ENCODE data around the gene CFAP210.
"Not testable (repeated sequence)": the region's sequence is repeated elsewhere in the genome, so short reads cannot be mapped to it uniquely, and the experiment has no call there.

The CFAP210 gene

GRCh38 chr2:169620509-169620908 lies 73.7 kb downstream of the CFAP210 start:
- DNase-seq (ENCODE audit: low spot score) = no peak

GRCh38 chr2:169619946-169620345 lies 74.3 kb downstream of the CFAP210 start:
- DNase-seq (ENCODE audit: low spot score) = no peak

GRCh38 chr2:169615982-169616381 lies 78.2 kb downstream of the CFAP210 start:
- not testable (repeated sequence) for DNase-seq (ENCODE audit: low spot score)

GRCh38 chr2:169613876-169614275 lies 80.3 kb downstream of the CFAP210 start:
- DNase-seq (ENCODE audit: low spot score) = no peak

- DNase-seq (ENCODE audit: low spot score) = no peak
Observed at GRCh38 chr2:169609264-169609663, 84.9 kb downstream of the CFAP210 start.

GRCh38 chr2:169599568-169599967 lies 94.6 kb downstream of the CFAP210 start:
- DNase-seq (ENCODE audit: low spot score) = no peak

GRCh38 chr2:169598982-169599381 lies 95.2 kb downstream of the CFAP210 start:
- no peak for DNase-seq (ENCODE audit: low spot score)

- DNase-seq (ENCODE audit: low spot score) = not testable (repeated sequence)
Observed at GRCh38 chr2:169596546-169596945, 97.7 kb downstream of the CFAP210 start.

Measured in germinal center (tissue), 1 donor.